Muscle layer of duodenum (tissue), 2 donors: ENCODE data around the gene RNASE1.
A peak's percentile ranks its signal among the peaks of the same experiment; 100 is the strongest.

Experiments used
- H3K27ac ChIP-seq: one replicate; pipeline ENCODE4 v1.7.0; 2013; ENCODE audit warnings: mild to moderate bottlenecking, low read length
- H3K27me3 ChIP-seq: one replicate; pipeline ENCODE4 v1.7.0; 2013; ENCODE audit warnings: low read depth, mild to moderate bottlenecking, control low read depth, low read length
- H3K36me3 ChIP-seq, 2 donors: one replicate each; pipeline ENCODE4 v1.7.0; 2013; ENCODE audit warnings: low read length in 2 of 2, control low read depth in 1 of 2, mild to moderate bottlenecking in 1 of 2; ENCODE audit not compliant: insufficient read depth in 2 of 2, control insufficient read depth in 1 of 2
- H3K4me1 ChIP-seq, 2 donors: one replicate each; pipeline ENCODE4 v1.7.0; 2013; ENCODE audit warnings: low read length in 2 of 2, mild to moderate bottlenecking in 2 of 2, control low read depth in 1 of 2, moderate library complexity in 1 of 2; ENCODE audit not compliant: insufficient read depth in 2 of 2, control insufficient read depth in 1 of 2
- H3K4me3 ChIP-seq, 2 donors: one replicate each; pipeline ENCODE4 v1.7.0; 2013; ENCODE audit warnings: low read length in 2 of 2, low read depth in 1 of 2, mild to moderate bottlenecking in 1 of 2
- H3K9me3 ChIP-seq, 2 donors: one replicate each; pipeline ENCODE4 v1.7.0; 2013; ENCODE audit warnings: low read length in 2 of 2, control low read depth in 1 of 2, mild to moderate bottlenecking in 1 of 2; ENCODE audit not compliant: control insufficient read depth in 1 of 2
- donor health status: healthy.

RNASE1 gene

DNA sequence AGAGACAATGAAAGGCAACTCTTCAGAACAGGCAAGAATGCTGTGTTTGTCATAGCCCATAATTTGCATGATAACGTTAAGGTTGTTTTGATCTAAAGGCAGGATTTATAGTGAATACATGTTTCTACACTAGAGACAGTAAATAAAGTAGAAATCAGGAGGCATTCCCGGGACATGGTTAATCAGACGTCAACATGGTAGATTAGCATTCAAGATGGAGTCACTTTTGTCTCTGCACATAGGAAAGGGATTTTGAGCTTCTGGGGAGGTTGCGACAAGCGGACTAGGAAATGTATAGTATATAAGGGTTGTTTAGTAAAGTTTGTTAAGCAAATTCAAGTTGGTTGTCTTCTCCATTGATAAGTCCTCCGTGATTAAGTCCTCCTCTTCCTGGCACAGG, 2.8 kb upstream of the RNASE1 start:
- Histone ChIP-seq H3K27ac (no peak overlapping the region), H3K4me1 (peaks cover 4 to 8% of the 10 kb centered on the region in 2 donors), H3K9me3 (no peaks in the 10 kb centered on the region), H3K36me3 (no peaks in the 10 kb centered on the region), H3K27me3 (no peaks in the 10 kb centered on the region), H3K4me3 (no peak overlapping the region)

- Histone ChIP-seq H3K36me3 (no peaks in the 10 kb centered on the region), H3K4me1 (peaks cover 4 to 22% of the 10 kb centered on the region in 2 donors), H3K9me3 (no peaks in the 10 kb centered on the region), H3K4me3 (no peak overlapping the region), H3K27ac (no peak overlapping the region), H3K27me3 (no peaks in the 10 kb centered on the region)
Observed at GRCh38 chr14:20803223-20803622, 579 bp upstream of the RNASE1 start.

GRCh38 chr14:20801726-20802125, 918 bp downstream of the RNASE1 start:
- Histone ChIP-seq H3K9me3 (no peaks in the 10 kb centered on the region), H3K4me3 (peak overlapping the region; percentile 36 to 62), H3K36me3 (no peaks in the 10 kb centered on the region), H3K4me1 (peaks cover 4 to 19% of the 10 kb centered on the region in 2 donors), H3K27me3 (no peaks in the 10 kb centered on the region), H3K27ac (peak overlapping the region; percentile 28)

DNA sequence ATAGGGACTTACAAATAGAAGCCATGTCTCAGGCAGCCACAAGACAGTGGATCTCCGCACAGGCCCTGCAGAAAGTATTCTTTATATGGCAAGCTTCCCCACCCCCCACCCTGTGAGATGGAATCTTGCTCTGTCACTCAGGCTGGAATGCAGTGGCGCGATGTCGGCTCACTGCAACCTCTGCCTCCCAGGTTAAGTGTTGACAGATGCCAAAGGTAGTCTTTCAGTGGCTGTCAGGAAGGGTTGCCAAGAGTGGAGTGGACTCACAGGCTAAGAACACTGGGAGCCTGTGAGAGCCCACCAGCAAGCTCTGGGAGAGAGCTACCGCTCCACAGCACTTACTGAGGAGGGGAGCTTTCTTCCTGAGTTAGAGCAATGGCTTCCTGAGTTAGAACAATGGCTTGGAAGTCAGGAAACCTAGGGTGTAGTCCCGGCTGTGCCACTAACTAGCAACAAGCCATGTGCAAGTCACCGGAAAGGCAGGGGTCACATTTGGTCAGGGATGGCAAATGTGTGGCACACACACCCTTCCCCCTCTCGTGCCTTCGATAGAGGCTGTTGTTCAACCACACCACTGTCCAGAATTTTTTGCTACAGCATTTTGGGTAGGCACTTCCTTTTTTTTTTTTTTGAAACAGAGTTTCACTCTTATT, 2.6 kb downstream of the RNASE1 start:
- Histone ChIP-seq H3K9me3 (no peaks in the 10 kb centered on the region), H3K4me1 (peaks cover 4 to 19% of the 10 kb centered on the region in 2 donors), H3K4me3 (peak overlapping the region; percentile 28 to 39), H3K27me3 (no peaks in the 10 kb centered on the region), H3K36me3 (no peaks in the 10 kb centered on the region), H3K27ac (peak overlapping the region; percentile 35)

GRCh38 chr14:20799456-20799891, 3.2 kb downstream of the RNASE1 start:
- peaks cover 4 to 19% of the 10 kb centered on the region in 2 donors for H3K4me1 ChIP-seq
- H3K27ac ChIP-seq = peak overlapping the region; percentile 35
- H3K4me3 ChIP-seq = peak overlapping the region in 1 of 2 donors; percentile 28
- H3K9me3 ChIP-seq = no peaks in the 10 kb centered on the region
- H3K36me3 ChIP-seq = no peaks in the 10 kb centered on the region
- H3K27me3 ChIP-seq = no peaks in the 10 kb centered on the region

DNA sequence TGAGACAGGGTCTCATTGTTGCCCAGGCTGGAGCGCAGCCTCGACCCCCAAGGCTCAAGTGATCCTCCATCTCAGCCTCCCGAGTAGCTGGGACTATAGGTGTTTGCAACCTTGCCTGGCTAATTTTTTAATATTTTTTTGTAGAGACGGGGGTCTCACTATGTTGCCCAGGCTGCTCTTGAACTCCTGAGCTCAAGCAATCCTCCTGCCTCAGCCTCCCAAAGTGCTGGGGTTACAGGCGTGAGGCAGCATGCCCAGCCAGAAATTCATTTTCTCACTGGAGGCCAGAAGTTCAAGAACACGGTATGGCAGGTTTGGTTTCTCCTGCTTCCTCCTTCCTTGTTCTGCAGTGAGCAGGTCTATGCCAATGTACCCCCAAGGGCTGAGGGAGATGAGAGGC, 3.7 kb downstream of the RNASE1 start:
- peak overlapping the region; percentile 35 for H3K27ac ChIP-seq

DNA sequence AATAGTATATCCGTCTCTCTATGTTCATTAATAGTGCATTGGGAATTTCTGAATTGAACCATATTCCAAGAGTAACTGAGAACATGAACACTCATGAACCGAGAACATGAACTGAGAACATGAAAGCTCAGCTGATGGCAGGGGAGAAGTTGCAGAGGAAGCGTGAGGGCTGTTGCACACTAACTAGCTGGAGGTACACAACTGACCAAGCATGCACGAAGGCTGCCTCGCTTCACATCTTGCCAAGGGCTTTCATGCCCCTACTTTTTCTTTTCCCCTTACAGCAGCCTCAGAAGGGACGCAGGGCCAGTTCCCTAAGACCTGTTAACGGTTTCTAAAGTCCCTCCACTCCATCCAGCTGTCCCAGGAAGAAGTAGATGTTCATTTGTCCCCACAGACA, 4.3 kb downstream of the RNASE1 start:
- no peaks in the 10 kb centered on the region for H3K36me3 ChIP-seq
- H3K27ac ChIP-seq = no peak overlapping the region
- H3K9me3 ChIP-seq = no peaks in the 10 kb centered on the region
- no peak overlapping the region for H3K4me3 ChIP-seq
- H3K4me1 ChIP-seq = peaks cover 4 to 19% of the 10 kb centered on the region in 2 donors
- no peaks in the 10 kb centered on the region for H3K27me3 ChIP-seq

More for the DNA sequence above, 3.7 kb downstream of the RNASE1 start:
- Histone ChIP-seq H3K4me3 (no peak overlapping the region), H3K9me3 (no peaks in the 10 kb centered on the region), H3K36me3 (no peaks in the 10 kb centered on the region), H3K27me3 (no peaks in the 10 kb centered on the region), H3K4me1 (peaks cover 4 to 19% of the 10 kb centered on the region in 2 donors)

DNA sequence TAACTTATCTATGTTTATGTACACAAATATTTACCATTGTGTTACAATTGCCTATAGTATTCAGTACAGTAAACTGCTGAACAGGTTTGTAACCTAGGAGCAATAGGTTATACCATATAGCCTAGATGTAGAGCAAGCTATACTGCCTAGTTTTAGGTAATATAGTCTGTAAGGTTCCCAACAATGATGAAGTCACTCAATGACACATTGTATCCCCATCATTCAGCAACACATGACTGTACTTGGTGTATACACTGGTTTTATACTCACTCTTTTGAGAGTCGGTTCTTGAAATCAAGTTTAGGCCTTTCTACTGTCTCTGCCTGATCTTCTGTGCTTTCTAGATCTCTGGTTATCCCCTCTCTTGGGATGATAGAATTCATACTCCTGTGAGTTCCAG, 5.5 kb downstream of the RNASE1 start:
- no peaks in the 10 kb centered on the region for H3K9me3 ChIP-seq
- no peak overlapping the region for H3K27ac ChIP-seq
- no peak overlapping the region for H3K4me3 ChIP-seq
- H3K36me3 ChIP-seq = no peaks in the 10 kb centered on the region
- no peaks in the 10 kb centered on the region for H3K27me3 ChIP-seq
- H3K4me1 ChIP-seq = peaks cover 4 to 19% of the 10 kb centered on the region in 2 donors

- H3K27ac ChIP-seq = no peak overlapping the region
Observed at GRCh38 chr14:20794644-20795369, 7.8 kb downstream of the RNASE1 start.

DNA sequence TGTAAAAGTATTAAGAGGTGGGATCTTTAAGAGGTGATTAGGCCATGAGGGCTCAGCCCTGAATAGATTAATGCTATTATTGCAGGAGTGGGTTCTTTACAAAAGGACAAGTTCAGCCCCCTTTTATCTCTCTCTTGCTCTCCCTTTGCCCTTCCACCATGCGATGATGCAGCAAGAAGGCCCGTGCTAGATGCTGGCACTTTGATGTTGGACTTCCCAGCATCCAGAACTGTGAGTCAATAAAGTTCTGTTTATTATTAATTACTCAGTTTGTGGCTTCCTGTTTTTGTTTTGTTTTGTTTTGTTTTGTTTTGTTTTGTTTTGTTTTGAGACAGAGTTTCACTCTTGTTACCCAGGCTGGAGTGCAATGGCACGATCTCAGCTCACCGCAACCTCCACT, 10.1 kb downstream of the RNASE1 start:
- H3K36me3 ChIP-seq = no peaks in the 10 kb centered on the region
- no peak overlapping the region for H3K27ac ChIP-seq
- no peaks in the 10 kb centered on the region for H3K27me3 ChIP-seq
- H3K9me3 ChIP-seq = no peaks in the 10 kb centered on the region
- no peak overlapping the region for H3K4me3 ChIP-seq
- H3K4me1 ChIP-seq = no peaks in the 10 kb centered on the region

More at GRCh38 chr14:20794644-20795369, 7.8 kb downstream of the RNASE1 start:
- Histone ChIP-seq H3K9me3 (no peaks in the 10 kb centered on the region), H3K4me1 (peaks cover 0 to 10% of the 10 kb centered on the region in 2 donors), H3K27me3 (no peaks in the 10 kb centered on the region), H3K36me3 (no peaks in the 10 kb centered on the region), H3K4me3 (no peak overlapping the region)

DNA sequence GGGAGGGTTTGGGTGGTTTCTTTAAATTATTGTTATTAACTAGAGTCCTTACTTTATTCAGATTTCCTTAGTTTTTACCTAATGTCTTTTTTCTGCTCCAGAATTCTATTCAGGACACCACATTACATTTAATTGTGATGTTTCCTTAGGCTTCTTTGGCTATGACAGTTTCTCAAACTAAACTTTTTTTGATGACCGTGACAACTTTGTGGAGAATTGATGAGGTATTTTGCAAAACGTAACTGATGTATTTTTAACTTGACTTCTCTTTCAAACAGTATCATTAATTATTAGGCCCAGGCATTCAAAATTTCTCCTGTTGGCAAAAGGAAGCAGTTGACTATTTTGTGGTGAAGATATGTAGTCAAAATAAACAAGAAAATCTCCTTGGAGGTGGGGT, 11.0 kb downstream of the RNASE1 start:
- no peaks in the 10 kb centered on the region for H3K36me3 ChIP-seq
- no peaks in the 10 kb centered on the region for H3K27me3 ChIP-seq
- no peaks in the 10 kb centered on the region for H3K4me1 ChIP-seq
- H3K9me3 ChIP-seq = no peaks in the 10 kb centered on the region
- no peak overlapping the region for H3K4me3 ChIP-seq
- H3K27ac ChIP-seq = no peak overlapping the region
